Stimulated activated naive B cell treated with anti-CD40 and anti-IgM and Interleukin-4, amounts not matched to agents 10 μg/mL and 1 μg/mL and 100 μg/mL, for 72 hours (primary cell): ENCODE results near the gene VASH1.
A peak's percentile ranks its signal among the peaks of the same experiment; 100 is the strongest.

Experiments used
- ATAC-seq, 2 donors: fragments of 150-1000 bp; cut with Tn5 transposase; replicated peaks; 2 replicates each; pipeline ENCODE4 v1.10.0; 2021; ENCODE audit warnings: moderate library complexity in 1 of 2
- DNase-seq: peaks from one replicate; pipeline ENCODE4 v3.0.0; 2021
- H3K27ac Mint-ChIP-seq: one replicate; pipeline ENCODE4 v1.8.0; 2022; ENCODE audit warnings: mild to moderate bottlenecking, mixed read lengths
- H3K27me3 Mint-ChIP-seq, 2 donors: one replicate each; pipeline ENCODE4 v1.8.0; 2022; ENCODE audit warnings: mixed read lengths in 2 of 2
- H3K36me3 Mint-ChIP-seq, 2 donors: one replicate each; pipeline ENCODE4 v1.8.0; 2022; ENCODE audit warnings: mixed read lengths in 2 of 2, mild to moderate bottlenecking in 1 of 2
- H3K4me1 Mint-ChIP-seq, 2 donors: one replicate each; pipeline ENCODE4 v1.8.0; 2022; ENCODE audit warnings: mixed read lengths in 2 of 2, mild to moderate bottlenecking in 1 of 2
- H3K4me3 Mint-ChIP-seq, 2 donors: one replicate each; pipeline ENCODE4 v1.8.0; 2022; ENCODE audit warnings: mild to moderate bottlenecking in 2 of 2, mixed read lengths in 2 of 2, moderate library complexity in 1 of 2
- H3K9me3 Mint-ChIP-seq, 2 donors: one replicate each; pipeline ENCODE4 v1.8.0; 2022; ENCODE audit warnings: mixed read lengths in 2 of 2, mild to moderate bottlenecking in 1 of 2

Gene VASH1

GRCh38 chr14:76760331-76761135 lies 735 bp upstream of the VASH1 start:
- no peak for DNase-seq
- ATAC-seq: no peak
- peaks cover 6 to 10% of the 10 kb centered on the region in 2 donors for H3K4me1 Mint-ChIP-seq
- no peak overlapping the region for H3K27ac Mint-ChIP-seq
- peaks cover 54 to 80% of the 10 kb centered on the region in 2 donors for H3K27me3 Mint-ChIP-seq
- peak overlapping the region; percentile 73 to 86 for H3K4me3 Mint-ChIP-seq
- no peaks in the 10 kb centered on the region for H3K9me3 Mint-ChIP-seq
- no peaks in the 10 kb centered on the region for H3K36me3 Mint-ChIP-seq

DNA sequence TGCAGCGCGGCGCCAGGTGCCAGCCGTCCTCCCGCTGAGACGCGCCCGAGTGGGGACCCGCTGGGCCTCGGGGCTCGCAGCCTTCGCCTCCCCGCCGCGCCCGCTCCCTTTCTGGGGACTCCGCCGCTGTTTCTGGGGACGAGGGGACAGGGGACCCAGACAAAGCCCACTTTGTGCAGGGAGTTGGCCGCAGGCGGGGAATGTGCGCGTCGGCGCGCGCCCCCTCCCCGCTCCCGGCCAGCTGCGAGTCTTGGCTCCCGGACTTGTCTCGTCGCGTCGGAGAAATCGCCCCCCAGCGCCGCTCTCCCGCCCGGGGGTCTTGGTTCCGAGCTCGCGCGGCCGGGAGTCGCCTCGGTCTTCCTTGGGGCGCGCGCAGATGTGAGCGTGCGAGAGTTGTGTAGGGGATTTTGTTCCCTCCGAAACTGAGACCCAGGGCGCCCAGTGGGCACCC lies 717 bp downstream of the VASH1 start:
- no peaks in the 10 kb centered on the region for H3K36me3 Mint-ChIP-seq
- peaks cover 51 to 75% of the 10 kb centered on the region in 2 donors for H3K27me3 Mint-ChIP-seq
- no peak overlapping the region for H3K27ac Mint-ChIP-seq
- no peak for DNase-seq
- peaks cover 6 to 10% of the 10 kb centered on the region in 2 donors for H3K4me1 Mint-ChIP-seq
- peak overlapping the region; percentile 83 to 86 for H3K4me3 Mint-ChIP-seq
- ATAC-seq: peak; percentile 8 to 25
- no peaks in the 10 kb centered on the region for H3K9me3 Mint-ChIP-seq

DNA sequence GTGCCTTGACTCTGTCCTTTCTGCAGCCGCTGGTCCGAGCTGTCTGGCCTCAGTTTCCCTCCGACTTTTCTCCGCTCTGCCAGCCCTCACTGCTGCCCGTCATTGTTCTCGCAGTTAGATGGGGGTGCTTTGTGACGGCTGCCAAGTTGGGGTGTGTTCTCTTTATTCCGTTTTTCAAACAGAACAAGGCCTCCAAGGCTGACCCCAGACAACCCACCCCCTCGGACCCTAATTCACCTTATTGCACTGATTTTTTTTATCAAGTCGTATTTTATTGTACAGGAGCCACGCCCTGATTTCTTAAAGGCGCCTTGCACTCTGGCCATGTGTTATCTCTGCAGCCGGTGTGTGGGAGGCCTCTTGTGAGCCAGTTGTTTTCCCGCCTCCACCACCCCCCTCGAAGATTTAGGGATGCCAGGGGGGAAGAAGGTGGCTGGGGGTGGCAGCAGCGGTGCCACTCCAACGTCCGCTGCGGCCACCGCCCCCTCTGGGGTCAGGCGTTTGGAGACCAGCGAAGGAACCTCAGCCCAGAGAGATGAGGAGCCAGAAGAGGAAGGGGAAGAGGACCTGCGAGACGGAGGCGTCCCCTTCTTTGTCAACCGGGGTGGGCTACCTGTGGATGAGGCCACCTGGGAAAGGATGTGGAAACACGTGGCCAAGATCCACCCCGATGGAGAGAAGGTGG lies 1.3 kb downstream of the VASH1 start:
- Mint-ChIP-seq H3K9me3 (no peaks in the 10 kb centered on the region), H3K27me3 (peaks cover 51 to 74% of the 10 kb centered on the region in 2 donors), H3K27ac (no peak overlapping the region), H3K4me3 (peak overlapping the region; percentile 83 to 86), H3K36me3 (no peaks in the 10 kb centered on the region), H3K4me1 (peaks cover 6 to 10% of the 10 kb centered on the region in 2 donors)
- ATAC-seq: no peak
- no peak for DNase-seq

DNA sequence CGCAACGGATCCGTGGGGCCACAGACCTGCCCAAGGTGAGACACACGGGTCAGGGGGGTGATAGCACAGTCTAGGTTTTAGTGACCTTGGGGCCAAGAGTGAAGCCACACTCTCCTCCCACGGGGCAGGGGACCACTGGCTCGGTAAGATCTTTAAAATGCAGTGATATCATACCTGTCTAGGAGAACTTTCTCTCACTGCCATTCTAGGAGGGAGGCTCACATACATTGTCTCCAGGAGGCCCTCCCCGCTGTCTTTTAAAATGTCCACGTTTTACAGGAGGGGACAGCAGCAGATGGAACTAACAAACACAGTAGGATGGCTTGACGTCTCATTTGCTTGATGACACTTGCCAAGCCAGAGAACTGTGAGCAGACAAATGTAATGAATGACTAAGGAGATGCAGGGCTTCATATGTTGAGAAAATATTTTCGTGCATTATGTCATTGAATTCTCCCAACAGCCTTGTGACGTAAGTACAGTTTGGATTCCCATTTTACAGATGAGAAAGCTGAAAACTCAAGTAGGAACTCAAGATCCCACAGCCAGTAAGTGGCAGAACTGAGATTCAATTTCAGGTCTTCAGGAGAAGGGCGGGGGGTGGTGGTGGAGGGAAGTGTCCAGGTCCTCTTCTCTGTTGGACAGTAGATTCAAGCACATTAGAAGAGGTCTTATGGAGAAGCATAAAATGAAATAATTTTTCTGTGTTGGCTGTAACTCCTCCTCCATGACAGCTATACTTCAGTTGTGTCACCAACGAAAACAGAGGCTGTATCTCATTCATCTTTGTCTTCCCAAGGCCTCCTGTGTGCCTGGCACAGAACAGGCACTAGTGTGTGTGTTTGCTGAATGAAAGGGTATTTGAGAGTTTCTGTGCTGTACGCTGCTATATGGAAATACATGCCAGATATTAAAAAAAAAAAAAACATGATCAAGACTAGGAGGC lies 2.1 kb downstream of the VASH1 start:
- Mint-ChIP-seq H3K4me1 (peaks cover 12 to 18% of the 10 kb centered on the region in 2 donors), H3K27ac (no peak overlapping the region), H3K9me3 (no peaks in the 10 kb centered on the region), H3K36me3 (no peaks in the 10 kb centered on the region), H3K27me3 (peaks cover 45 to 67% of the 10 kb centered on the region in 2 donors), H3K4me3 (no peak overlapping the region)
- DNase-seq (no peak), ATAC-seq (no peak)

- DNase-seq (no peak), ATAC-seq (no peak)
- H3K36me3 Mint-ChIP-seq: no peaks in the 10 kb centered on the region
- peaks cover 13 to 26% of the 10 kb centered on the region in 2 donors for H3K4me1 Mint-ChIP-seq
- no peak overlapping the region for H3K4me3 Mint-ChIP-seq
- peaks cover 40 to 56% of the 10 kb centered on the region in 2 donors for H3K27me3 Mint-ChIP-seq
- no peak overlapping the region for H3K27ac Mint-ChIP-seq
- H3K9me3 Mint-ChIP-seq: no peaks in the 10 kb centered on the region
Measured at GRCh38 chr14:76765461-76765931, 4.2 kb downstream of the VASH1 start.

DNA sequence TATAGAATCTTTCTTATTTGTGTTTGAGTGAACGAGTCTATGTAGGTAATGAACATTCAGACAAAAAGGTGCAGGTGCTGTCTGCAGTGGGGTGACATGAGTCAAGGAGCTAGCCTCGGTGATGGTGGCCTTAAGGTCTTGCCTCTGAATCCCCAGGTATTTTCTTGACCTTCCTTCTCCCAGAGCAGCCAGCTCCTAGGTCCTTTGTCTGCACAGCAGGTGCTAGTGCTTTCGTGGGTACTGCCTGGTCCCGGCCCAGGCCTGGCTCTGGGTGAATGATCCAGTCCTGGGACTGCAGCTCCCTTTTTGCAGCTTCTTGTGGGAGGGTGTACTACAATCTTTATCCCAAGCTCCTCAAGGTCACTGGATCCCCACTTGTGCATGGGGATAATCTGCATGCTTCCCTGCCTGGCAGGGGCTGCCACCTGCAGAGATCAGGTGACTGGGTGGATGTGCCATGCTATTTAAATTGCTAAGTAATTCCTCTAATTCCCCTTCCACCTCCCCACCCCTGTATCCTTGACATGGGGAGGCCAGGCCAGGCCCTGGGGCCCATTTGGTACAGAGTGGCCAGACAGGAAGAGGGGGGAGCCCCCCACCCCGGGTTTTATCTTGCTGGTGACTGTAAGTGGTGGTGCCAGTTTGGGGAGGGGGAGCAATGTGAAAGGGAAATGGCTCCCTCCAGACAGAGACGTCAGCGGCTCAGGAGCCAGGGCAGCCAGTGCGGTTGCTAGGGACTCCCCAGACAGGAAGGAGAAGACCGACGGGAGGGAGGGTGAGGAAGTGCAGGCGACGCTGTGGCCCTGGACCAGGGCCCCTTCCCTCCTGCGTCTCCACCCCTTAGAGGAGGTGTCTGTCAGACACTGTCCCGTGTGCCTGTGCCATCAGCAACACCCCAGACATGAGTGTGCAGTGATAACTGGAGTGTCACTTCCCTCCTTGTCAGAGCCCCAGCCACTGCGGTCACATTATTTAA lies 6.7 kb downstream of the VASH1 start:
- Mint-ChIP-seq H3K36me3 (no peaks in the 10 kb centered on the region), H3K4me1 (peaks cover 17 to 37% of the 10 kb centered on the region in 2 donors), H3K27ac (peak overlapping the region; percentile 88), H3K9me3 (no peaks in the 10 kb centered on the region), H3K27me3 (peaks cover 29 to 58% of the 10 kb centered on the region in 2 donors), H3K4me3 (peak overlapping the region; percentile 58 to 64)
- DNase-seq (peak; percentile 73), ATAC-seq (peak; percentile 98 to 99)

DNA sequence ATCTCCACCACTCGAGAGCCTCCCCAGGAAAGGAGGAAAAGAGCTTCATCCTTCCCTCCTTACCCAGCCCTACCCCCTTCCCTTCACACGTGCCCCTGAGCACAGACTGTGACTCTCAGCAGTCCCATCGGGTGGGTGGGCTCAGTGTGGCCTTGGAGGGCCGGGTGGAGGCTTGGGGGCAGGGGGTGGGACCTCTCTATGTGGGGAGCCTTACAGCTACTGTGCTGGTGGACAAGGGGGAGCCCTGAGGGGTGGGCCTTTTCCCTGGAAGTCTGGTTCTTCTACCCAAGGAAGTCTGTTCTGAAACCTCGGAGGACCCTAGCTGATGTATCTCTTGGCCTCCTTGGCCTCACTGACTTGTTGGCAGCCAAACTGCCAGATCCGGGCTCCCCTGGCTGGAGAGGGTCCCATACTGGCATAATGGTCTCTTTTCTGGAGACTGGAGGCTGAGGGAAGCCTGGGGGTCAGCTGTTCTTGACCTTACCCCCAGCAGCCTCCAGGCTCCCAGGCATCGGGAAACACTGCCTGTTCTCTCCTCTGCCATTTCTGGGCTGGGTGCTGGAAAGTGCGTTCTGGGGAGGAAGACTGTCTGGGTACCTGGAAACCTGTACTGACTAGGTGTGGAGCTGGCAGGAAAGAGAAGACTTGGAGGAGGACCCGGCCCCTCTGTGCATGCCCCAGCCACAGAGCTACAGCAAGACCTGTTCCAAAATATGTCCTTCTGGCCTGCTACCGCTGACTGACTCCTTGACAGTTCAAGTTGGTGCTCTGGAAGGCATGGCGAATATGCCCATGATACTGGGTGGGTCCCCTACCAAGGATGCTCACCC lies 7.6 kb downstream of the VASH1 start:
- no peaks in the 10 kb centered on the region for H3K36me3 Mint-ChIP-seq
- peaks cover 17 to 45% of the 10 kb centered on the region in 2 donors for H3K4me1 Mint-ChIP-seq
- H3K27me3 Mint-ChIP-seq: peaks cover 21 to 49% of the 10 kb centered on the region in 2 donors
- ATAC-seq (peak in 1 of 2 donors; percentile 26), DNase-seq (no peak)
- peak overlapping the region; percentile 58 to 64 for H3K4me3 Mint-ChIP-seq
- H3K27ac Mint-ChIP-seq: peak overlapping the region; percentile 88
- no peaks in the 10 kb centered on the region for H3K9me3 Mint-ChIP-seq

DNA sequence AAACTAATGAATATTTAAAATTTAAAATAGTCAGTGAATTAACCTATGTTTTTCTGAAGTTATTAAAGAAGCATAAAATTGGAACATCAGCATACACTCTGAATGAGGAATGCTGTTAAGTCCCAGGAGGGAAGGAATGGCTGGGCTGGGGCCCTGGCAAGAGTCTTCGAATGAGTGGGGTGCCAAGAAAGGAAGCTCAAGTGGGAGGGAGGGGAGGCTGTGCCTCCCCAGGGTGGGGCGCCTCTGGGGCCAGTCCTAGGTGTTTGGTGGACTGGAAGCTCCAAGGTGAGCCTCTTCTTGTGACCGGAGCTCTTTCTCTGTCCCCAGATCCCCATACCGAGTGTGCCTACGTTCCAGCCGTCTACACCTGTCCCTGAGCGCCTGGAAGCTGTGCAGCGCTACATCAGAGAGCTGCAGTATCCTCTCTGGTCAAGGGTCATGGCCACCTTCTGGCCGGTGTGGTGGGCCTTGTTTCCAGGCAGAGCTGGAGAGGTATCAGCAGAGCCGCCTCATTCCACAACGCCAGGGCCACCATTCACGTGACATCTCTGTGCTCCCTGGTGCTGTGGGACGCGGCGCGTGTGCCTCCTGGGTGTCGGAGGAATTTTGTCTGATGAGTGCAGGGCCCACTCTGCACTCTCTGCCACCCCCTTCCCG lies 8.5 kb downstream of the VASH1 start:
- no peak for DNase-seq
- peaks cover 16 to 46% of the 10 kb centered on the region in 2 donors for H3K4me1 Mint-ChIP-seq
- no peak for ATAC-seq
- no peaks in the 10 kb centered on the region for H3K36me3 Mint-ChIP-seq
- H3K27ac Mint-ChIP-seq: no peak overlapping the region
- no peaks in the 10 kb centered on the region for H3K9me3 Mint-ChIP-seq
- H3K27me3 Mint-ChIP-seq: peaks cover 19 to 41% of the 10 kb centered on the region in 2 donors
- no peak overlapping the region for H3K4me3 Mint-ChIP-seq

- peaks cover 16 to 46% of the 10 kb centered on the region in 2 donors for H3K4me1 Mint-ChIP-seq
- no peaks in the 10 kb centered on the region for H3K9me3 Mint-ChIP-seq
- DNase-seq (no peak), ATAC-seq (no peak)
- no peak overlapping the region for H3K4me3 Mint-ChIP-seq
- no peaks in the 10 kb centered on the region for H3K36me3 Mint-ChIP-seq
- peaks cover 9 to 30% of the 10 kb centered on the region in 2 donors for H3K27me3 Mint-ChIP-seq
- no peak overlapping the region for H3K27ac Mint-ChIP-seq
Measured at GRCh38 chr14:76770521-76771436, 9.5 kb downstream of the VASH1 start.

DNA sequence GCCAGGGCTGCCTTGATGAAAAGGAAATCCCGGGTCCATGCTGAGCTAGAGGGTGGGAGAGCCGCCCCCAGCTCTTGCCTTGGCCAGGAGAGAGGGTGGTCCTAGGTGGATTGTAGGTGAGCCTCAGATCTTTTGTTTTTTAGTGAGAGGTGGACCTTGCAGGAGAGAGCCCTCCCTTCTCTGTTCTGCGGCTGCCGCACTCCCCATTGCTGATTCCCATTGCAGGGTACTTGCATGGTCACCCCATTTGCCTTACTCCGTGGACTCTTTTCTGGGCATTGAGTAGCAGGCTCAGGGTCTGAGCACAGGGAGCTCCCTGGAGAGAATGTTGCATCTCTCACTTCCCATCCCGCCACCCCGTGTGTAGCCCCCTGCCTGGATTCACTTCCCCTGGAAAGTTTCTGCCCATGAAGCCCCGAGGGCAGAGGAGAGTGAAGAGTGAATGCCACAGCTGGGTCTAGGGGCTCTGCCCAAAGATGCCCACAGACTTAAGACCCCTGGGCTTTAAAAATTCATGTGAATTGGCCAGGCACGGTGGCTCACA lies 10.2 kb downstream of the VASH1 start:
- peak overlapping the region in 1 of 2 donors; percentile 2 for H3K4me3 Mint-ChIP-seq
- H3K4me1 Mint-ChIP-seq: peaks cover 18 to 46% of the 10 kb centered on the region in 2 donors
- peaks cover 8 to 28% of the 10 kb centered on the region in 2 donors for H3K27me3 Mint-ChIP-seq
- DNase-seq: no peak
- no peaks in the 10 kb centered on the region for H3K9me3 Mint-ChIP-seq
- H3K36me3 Mint-ChIP-seq: no peaks in the 10 kb centered on the region
- H3K27ac Mint-ChIP-seq: no peak overlapping the region
- no peak for ATAC-seq
